ENCODE results near the gene RNU1-1. TPM values are rescaled to one million over a fixed set of nuclear protein-coding genes. Genes with fewer than 3 reads are reported as not detected.

Gene RNU1-1
- total RNA-seq, 4 donors from 2014 or later: under 0.01 TPM

GRCh38 chr1:16464917-16465625 is 49.0 kb downstream of the RNU1-1 start:
- Histone ChIP-seq H3K4me1 (no peaks in the 10 kb centered on the region), H3K36me3 (peaks cover 0 to 62% (median 0%) of the 10 kb centered on the region in 3 donors), H3K4me3 (no peak overlapping the region), H3K27me3 (no peaks in the 10 kb centered on the region), H3K9me3 (no peaks in the 10 kb centered on the region), H3K27ac (no peak overlapping the region)
- 87 to 89% methylated on average over 21 of the region's 21 CpGs for WGBS, 2 donors
- no peak for DNase-seq (ENCODE audit: low spot score in 2 of 2)
- TF ChIP-seq EP300 (IDR thresholded peaks at IDR 0.05) (no peak), POLR2A (IDR thresholded peaks at IDR 0.05) (no peak), CTCF (IDR thresholded peaks at IDR 0.05) (no peak)

Small RNAs within 50 kb of the gene (small RNA-seq; reads per million reads assigned to genes)
- gene RNU1-1 (not detected), gene RNU1-6P (not detected)

Other genes with a start within 250 kb of the RNU1-1 start
- gene FBXO42, start 161.8 kb downstream of the RNU1-1 start, total RNA-seq: 10 to 100 TPM; 39.8 to 69.4 (median 54.4) TPM
- gene SZRD1, start 147.0 kb downstream of the RNU1-1 start, total RNA-seq: 10 to 100 TPM; 51.1 to 69.0 (median 59.6) TPM
- not detected for gene SPATA21, start 76.9 kb downstream of the RNU1-1 start, total RNA-seq
- gene NECAP2, start 73.6 kb downstream of the RNU1-1 start, total RNA-seq: 10 to 100 TPM; 49.4 to 57.9 (median 54.1) TPM
- 10 to 100 TPM; 47.3 to 57.3 (median 53.1) TPM for gene NBPF1, start 99.3 kb upstream of the RNU1-1 start, total RNA-seq
- gene RNU1-3, start 152.7 kb upstream of the RNU1-1 start, total RNA-seq: under 1 TPM; under 0.01 TPM
- under 1 TPM; under 0.01 TPM for gene RNU1-4, start 226.2 kb upstream of the RNU1-1 start, total RNA-seq